ENCODE results near the gene CFAP70.

Gene CFAP70

DNA sequence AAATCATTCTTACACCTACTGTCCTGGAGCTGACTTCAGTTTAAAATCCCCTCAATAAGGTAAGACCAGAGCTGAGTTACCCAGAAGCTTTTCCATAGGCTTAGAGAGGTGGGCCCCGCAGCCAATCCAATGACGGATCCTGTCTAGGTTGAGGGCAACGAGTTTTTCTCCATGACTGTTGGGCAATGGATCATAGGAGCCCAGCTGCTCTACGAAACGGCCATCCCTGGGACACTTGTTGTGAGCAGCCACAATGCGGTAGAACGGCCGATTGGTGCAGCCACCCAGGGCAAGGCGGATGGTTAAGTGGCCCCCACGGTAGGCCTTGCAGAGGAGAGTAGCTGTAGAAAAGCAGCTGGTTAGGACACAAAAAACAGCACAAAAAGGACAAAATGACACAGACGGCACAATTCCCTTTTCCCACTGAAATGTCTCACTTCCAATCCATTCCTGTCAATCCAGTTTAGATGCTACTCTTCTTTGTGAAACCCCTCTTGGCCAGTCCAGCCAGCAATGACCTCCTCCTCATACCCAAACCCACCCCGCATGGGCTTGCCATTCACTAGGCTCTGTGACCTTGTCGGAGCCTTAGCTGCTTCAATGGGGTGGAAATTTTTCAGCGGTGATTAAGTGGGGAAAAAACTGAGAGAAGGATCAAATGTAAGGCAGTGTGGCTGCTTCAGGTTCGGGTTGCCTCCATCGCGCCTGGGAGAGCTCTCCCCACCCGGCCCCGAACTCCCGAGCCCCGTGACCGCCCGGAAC is 106.8 kb downstream of the CFAP70 start:
- DNase-seq: peak in 2 of 3 donors; percentile 87 to 91

DNA sequence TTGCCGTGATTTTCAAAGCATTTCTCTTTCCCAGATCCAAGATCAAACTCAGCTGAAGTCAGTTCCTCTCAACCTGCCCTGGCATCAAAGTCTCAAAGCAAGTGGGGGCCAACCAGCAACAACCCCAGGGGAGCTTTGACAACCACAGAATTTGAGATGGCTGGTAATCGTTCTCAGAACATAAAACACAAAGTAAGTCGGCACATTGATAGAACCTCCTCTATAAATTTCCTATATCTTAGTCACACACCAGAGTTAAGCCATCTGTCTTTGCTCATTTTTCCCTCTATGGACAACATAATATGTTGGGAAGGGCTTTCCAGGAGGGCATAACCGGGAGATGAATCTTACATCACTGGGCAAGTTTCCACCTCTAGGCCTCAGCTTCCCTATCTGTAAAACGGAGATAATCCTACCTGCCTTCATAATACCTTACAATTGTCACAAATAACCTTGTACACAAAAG is 110.4 kb downstream of the CFAP70 start:
- no peak for DNase-seq

DNA sequence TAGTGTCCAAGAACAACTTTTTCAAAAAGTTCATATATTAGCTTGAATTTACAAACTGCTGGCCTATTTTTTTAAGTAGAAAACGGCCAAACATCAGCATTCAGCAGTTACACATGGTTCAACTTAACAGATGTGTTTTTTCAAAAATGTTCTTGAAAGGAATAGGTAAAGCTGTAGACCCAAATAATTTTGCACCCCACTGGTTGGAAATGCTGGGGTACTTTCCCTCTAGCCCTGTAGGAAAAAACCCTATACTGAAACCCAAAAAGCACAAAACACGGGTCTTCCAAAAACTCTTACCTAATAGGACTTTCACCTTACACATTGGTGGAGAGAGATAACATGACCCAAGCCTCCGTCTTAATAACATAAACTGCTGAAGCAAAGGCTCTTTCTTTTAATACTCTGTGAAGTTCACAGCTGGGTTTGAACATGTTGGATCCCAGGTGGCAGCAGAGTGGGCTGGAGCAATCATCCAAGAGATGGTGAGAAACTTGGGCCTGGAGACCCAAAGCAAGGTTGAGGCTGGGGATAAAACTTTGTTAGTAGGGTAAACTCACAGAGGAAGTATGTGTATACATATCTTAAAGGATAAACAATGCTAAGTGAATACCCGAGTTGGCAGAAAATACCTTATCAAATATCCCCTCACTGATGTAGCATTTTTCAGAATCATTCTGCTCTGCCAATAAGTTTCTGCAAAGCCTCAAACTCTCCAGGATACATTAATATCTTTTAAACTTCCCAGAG is 111.0 kb downstream of the CFAP70 start:
- DNase-seq: no peak

DNA sequence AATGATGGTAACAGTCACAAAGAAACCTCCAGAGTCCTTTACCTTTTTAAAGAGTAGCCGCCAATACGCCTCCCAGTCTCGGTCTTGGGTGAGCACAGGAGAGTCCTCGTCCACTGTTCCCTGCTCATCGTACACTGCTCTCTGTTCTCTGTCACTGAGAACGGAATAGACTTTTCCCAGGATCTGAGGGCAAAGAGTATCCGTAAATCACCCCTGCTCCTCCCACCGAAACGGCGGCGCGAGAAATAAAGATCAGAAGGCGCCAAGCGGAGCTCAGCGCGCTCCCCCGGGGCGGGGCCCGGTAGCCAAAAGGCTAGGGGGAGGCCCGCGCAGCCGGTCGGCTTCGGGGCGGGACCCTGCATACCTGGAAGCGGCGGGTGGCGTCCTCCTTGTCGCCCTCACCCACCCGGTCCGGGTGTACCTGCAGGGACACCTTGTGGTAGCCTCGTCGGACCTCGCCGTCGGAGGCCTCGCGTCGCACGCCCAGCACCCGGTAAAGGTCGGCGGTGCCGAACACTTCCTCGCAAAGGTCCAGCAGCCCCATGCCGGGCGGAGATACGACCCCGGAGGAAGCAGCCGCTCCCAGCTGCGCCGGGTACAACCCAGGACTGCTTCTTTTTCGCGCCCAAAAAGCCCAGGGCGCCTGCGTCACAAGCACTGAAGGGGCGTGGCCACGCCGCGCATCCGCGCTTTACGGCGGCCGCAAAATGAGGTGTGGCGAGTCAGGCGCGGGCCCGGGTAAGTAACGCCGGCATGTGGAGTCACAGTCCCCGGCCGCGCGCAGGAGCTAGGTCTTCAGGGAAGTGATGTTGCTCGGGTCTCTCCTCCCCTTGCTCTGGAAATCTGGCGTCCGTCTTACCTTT is 111.8 kb downstream of the CFAP70 start, which contains the start of gene DNAJC9:
Gene DNAJC9, minus strand, starts transcription at position 610 of the 863 bp plus-strand sequence. Its CDS starts 66 bp downstream, at position 544.
- DNase-seq: peak; percentile 95 to 99 (median 98)

DNA sequence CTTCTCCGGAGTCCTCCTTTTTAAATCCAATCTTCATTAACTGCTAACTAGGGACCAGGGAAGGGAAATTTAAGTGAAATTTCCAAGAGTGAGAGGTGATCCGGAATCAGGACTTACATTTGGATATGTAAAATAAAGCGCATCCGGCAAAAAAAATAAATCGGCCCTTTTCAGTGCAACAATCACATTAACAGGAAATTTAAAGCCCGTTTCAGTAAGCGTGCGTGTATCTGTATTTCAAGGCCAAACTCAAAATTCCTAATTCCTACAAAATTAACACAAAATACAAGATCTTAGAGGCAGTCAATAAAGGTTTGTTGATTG is 112.4 kb downstream of the CFAP70 start:
- no peak for DNase-seq

DNA sequence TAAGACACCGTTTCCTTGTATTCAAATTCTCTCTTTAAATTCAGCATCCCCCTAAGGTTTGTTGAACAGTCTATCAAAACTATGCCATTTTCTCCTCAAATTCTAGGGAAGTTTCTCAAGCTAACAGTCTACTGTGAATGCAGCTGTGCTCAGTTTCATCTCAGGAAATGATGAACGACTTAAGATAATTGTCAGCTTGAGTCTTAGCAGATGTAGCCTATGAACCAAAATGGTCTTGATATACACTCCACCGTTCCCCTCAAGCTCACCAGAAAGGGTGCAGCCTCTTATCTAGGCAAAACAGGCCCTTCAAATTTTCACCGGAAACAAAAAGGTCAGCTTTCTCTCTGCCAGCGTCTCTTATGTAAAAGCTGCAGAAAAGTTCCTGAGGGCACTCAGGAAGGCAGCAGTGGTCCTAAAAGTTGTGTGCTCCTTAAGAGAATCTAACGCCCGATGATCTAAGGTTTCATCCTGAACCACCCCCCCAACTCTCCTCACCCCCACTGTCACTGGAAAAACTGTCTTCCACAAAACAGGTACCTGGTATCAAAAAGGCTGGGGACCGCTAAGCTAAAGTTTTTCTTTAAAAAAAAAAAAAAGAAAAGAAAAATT is 113.7 kb downstream of the CFAP70 start:
- no peak for DNase-seq

DNA sequence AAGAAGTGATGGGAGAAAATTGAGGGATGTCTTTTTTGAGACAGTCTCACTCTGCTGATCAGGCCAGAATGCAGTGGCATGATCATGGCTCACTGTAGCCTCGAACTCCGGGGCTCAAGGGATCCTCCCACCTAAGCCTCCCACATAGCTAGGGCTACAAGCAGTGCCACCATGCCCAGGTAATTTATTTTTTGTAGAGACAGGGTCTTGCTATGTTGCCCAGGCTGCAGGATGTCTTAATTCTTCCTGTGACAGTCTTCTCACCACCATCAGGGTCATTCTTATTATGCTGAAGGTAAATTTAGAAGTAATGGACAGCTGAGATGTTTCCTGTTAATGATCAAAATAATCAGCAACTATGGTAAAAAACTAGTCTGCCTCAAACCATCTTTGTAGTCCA is 118.8 kb downstream of the CFAP70 start:
- DNase-seq: no peak

DNA sequence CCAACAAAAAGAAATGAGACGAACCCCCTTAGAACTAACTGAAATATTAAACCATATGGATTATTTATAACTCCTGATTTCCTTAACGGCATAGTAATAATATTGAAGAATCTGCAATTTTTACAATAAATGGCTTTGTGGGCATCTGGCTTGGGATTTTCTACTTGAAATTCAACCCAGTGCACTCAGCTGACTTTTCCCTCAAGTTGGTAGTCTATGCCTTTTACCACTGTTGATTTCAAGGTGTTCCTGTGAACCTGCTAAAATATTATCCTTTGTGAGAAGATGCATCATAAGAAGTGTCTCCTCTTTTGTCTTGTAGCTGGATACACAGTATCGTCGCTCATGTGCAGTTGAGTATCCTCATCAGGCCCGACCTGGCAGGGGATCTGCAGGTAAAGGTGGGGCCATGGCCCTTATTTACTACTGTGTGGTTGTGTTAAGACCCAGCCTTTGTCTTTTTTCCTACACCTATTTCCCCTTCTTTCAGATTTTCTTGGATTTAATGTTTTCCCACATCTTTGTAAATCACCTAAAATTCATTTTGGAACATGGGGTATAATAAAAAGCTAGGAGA is 119.6 kb downstream of the CFAP70 start:
- no peak for DNase-seq

DNA sequence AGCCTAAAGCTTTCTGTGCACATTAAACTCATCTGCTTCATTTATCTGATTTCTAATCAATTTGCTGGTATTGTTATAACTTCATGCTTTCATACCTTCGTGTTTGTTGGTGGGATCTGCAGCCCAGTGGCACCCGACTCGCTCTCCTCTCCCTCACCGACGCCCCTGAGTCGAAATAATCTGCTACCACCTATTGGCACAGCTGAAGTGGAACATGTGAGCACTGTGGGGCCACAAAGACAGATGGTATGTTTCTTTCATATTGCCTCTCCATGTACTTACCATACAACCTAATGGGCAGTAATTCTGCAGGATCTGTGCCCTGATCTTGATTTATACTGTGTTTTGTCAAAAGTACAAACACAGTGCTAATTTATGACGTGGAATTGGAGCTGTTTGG is 124.0 kb downstream of the CFAP70 start:
- DNase-seq: no peak

DNA sequence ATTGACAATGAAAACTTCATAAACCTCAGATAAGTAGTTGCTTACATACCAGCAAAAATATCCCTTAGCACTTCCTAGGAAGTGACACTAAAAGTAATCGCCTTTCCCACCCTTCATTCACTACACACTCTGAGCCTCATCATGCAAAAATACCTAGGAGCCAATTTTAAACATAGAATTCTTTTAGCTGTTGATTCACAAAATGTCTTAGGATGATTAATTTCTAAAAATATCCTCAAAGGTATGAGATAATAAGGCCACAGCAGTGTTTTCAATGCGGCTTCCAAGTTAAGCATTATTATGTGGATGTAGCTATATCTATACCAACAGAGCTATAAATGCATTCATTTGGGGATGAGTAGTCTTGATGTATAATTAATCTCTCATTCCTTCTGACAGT is 124.8 kb downstream of the CFAP70 start:
- no peak for DNase-seq

DNA sequence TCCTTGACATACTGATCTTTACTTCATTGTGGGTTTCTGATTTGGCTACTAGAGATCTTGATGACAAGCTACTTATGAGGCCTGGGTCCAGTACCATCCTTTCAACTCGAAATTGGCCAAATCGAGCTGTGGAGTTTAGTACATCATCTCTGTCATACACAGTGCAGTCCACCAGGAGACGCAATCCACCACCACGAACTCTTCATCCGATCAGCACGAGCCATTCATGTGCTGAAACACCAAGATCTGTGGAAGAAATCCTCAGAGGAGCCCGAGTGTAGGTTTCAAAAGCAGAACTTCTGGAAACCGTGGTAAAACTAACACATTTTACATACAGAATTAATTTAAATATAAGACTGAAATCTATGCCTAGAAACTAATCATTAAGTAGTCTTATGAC is 125.8 kb downstream of the CFAP70 start:
- DNase-seq: no peak

DNA sequence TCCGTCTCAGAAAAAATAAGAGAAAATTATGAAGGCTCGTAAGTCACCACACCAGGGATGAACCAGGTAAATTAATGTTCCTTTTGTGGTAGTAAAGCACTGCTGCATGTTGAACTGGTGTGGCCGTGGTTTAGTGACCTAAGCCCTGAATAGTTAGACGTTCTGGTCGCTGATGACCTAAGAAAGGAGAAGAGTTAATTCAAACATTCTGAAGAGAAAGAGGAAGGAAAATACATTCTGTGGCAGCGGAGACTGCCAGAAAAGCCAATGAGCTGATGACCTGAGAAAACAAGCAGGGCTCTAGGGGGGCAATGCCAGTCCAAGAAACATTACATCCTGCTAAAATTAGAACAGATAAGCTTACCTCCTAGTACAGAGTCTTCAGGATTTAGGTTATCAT is 129.1 kb downstream of the CFAP70 start:
- DNase-seq: peak; percentile 66 to 77 (median 75)

DNA sequence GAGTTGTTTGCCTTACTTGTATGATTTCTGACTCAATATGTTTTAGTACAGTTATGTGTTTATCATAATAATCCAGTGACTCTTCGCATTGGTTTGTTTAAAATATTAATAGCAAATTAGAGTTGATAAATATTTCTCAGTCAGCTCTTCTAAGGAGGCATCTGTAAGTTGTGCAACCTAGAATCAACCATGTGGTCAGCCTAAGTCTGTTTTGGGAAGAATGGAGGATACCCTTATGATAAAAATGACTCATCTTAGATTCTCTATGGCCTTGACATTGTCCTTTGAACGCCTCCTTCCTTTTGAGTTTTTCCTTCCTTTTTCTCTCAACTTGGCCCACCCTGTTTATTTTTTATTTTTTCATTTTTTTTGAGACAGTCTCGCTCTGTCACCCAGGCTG is 130.4 kb downstream of the CFAP70 start:
- peak; percentile 48 to 74 (median 73) for DNase-seq

DNA sequence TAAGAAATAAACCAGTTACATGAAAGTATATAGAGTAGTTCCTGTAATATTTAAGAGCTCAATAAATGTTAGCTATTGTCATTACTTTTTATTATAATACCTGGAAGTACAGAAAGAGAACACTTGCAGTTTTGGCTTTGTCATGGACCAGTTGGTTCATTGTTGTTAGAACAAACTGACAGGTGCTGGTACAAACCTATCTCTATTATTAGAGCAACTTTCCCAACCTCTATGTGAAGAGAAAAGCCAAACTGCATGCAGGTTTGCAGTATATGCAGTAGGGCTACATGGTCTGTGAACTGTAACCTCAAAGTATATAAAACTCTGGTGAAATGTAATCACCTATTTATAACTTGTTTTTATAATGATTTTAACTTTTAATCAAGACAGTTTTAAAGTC is 132.0 kb downstream of the CFAP70 start:
- no peak for DNase-seq

DNA sequence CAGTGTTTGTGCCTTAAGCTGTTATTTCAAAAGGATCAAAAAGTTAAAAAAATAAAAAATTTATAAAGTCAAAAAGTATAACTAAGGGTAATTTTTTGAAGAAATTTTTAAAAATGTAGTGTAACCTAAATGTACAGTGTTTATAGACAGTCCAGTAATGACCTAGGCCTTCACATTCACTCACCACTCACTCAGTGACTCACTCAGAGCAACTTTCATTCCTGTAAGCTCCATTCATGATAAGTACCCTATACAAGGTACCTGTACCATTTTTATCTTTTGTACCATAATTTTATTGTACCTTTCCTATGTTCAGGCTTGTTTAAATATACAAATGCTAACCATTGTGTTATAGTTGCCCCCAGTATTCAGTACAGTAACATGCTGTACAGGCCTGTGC is 133.1 kb downstream of the CFAP70 start:
- DNase-seq: no peak

DNA sequence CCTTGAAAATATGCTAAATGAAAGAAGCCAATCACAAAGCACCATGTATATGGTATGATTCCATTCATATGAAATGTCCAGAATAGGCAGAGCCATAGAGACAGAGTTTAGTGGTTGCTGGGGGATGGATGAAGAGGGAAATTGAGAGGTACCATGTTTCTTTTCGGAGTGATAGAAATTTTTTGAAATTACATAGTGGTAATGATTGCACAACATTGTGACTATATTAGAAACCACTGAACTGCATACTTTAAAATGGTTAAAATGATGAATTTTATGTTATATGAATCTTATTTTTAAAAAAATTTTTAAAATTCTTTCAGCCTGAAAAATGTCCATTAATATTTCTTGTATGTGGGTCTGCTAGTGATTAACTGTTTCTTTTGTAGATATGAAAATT is 137.7 kb downstream of the CFAP70 start:
- DNase-seq: no peak

DNA sequence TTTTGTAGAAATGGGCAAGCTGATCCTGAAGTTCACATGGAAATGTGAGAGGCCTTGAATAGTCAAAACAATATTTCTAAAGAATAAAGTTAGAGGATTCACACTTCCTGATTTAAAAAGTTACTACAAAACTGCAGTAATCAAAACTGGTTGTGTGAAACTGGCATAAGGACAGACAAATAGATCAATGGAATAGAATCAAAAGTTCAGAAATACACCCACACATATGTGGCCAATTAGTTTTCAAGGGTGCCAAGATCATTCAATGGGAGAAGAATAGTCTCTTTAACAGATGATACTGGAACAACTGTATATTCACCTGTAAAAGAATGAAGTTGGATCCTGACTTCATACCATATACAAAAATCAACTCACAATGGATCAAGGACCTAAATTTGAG is 139.3 kb downstream of the CFAP70 start:
- DNase-seq: no peak

DNA sequence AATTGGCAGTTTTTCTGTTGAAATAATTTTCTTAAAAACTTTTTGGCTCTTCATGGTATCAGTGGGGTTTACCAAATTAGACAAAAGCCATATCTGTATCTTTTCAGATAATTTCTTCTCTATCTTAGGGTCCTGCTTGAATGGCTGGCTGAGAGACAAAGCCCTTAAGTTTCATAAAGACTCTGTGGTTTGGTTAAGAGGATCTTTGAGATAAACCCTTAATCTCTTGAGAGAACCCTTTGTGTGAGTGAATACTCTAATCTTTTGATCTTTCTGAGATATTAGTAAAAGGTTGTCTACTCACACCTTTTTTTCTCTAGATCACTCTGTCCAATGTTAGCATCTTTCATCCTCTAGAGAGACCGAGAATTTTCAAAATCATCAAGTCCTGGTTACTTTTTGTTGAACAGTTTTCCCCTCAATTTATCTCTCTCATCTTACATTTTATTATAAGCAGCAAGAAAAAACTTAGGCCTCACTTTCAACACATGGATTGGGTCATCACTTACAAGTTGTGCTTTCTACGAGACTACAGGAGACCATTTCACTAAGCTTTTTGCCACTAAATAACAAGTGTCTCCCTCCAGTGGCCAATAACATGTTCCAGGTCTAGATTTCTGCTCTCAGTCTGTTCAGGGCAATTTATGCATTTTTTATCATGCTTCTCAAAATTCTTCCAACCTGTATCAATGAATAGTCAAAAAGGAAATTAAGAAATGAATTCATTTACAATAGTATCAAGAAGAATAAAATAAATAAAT is 140.1 kb downstream of the CFAP70 start:
- DNase-seq: peak; percentile 18 to 29 (median 28)

DNA sequence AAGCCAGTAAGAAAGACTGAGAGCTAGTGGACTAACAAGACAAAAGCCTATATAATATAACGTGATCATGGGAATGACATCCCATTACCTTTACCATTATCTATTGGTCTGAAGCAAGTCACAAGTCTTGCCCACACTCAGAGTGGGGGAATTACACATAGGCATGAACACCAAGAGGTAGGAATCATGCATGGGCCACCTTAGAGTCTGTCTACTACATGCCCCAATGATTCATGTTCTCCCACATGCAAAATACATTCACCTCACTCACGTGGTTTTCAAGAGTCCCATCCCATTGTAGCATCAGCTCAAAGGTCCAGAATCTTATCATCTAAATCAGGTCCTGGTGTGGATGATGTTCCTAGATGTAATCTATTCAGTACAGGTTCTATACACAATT is 141.0 kb downstream of the CFAP70 start:
- no peak for DNase-seq

DNA sequence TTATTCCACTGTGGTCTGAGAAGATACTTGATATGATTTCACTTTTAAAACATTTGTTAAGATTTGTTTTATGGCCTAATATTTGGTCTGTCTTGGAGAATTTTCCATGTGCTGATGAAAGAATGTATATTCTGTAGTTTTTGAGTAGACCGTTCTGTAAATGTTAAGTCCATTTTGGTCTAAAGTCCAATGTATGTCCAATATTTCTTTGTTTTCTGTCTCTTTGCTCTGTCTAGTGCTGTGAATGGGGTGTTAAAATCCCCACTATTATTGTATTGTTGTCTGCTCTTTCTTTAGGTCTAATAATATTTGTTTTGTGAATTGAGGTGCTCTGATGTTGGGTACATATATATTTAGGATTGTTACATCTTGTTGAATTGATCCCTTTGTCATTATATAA is 142.9 kb downstream of the CFAP70 start:
- no peak for DNase-seq

DNA sequence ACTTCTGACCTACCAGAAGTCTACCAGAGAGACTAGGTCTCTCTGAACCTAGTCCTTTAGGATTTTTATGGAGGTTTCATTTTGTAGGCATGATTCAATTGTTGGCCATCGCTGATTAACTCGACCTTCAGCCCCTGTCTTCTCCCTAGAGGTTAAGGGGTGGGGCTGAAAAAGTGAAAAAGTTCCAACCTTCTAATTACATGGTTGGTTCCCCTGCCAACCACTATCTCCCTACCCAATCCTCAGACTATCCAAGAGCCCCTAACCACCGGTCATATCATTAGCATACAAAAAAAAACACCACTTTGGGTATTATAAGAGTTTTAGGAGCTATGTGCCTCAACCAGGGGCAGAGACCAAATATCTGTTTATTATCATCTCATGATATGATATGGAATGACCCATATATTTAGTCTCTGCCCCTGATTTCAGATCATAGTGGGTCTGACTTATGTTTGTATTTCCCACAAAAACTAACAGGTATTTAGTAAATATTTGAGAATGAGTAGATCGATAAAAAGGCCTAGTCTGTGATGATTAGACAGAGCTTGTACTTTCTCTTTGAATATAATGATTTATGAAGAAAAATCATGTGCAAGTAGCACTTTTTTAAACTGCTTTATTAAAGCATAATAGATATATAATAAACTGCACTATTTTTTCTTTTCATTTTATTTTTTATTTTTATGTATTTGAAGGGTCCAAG is 147.4 kb downstream of the CFAP70 start:
- DNase-seq: no peak

All from suppressor macrophage treated with lipopolysaccharide for 1 hour (primary cell).